Measurements from ENCODE around the gene COQ2.

The COQ2 gene

DNA sequence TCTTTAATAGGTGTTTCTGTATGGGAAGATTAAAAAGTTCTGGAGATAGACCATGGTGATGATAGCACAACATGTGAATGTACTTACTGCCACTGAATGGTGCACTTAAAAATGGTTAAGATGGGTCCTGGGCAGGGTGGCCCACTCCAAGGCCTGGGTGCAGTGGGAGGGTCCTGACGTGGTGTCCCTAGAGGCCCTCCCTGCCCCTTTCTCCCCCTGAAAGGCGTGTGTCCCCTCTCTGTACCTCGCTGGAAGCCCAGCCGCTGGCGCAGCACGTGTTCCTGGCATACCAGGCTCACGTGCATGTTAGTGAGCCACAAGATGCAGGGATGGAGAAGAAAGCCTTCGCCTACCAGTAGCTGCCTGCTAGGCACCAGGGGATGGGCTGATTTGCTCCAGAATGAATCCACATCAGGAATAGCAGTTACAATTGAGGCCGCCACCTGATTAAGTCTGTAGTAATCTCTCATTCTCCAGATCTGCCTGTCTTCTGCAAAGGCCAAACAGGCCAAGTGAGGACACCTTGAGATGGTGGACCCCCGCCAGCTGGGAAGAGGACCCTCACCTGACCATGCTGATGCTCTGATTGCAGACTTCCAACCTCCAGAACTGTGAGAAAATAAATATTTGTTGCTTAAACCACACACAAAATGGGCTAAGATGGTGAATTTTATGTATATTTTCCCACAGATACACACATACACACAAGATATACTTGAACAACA is 67.5 kb downstream of the COQ2 start:
- DNase-seq (ENCODE audit: low read depth): no peak
- TF ChIP-seq, protein P1, sequence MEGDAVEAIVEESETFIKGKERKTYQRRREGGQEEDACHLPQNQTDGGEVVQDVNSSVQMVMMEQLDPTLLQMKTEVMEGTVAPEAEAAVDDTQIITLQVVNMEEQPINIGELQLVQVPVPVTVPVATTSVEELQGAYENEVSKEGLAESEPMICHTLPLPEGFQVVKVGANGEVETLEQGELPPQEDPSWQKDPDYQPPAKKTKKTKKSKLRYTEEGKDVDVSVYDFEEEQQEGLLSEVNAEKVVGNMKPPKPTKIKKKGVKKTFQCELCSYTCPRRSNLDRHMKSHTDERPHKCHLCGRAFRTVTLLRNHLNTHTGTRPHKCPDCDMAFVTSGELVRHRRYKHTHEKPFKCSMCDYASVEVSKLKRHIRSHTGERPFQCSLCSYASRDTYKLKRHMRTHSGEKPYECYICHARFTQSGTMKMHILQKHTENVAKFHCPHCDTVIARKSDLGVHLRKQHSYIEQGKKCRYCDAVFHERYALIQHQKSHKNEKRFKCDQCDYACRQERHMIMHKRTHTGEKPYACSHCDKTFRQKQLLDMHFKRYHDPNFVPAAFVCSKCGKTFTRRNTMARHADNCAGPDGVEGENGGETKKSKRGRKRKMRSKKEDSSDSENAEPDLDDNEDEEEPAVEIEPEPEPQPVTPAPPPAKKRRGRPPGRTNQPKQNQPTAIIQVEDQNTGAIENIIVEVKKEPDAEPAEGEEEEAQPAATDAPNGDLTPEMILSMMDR (IDR thresholded peaks at IDR 0.05; ENCODE audit: insufficient read depth, low read depth, low read length, missing control alignments): no peak
- no peak overlapping the region for H3K4me3 ChIP-seq (ENCODE audit: low read length)

DNA sequence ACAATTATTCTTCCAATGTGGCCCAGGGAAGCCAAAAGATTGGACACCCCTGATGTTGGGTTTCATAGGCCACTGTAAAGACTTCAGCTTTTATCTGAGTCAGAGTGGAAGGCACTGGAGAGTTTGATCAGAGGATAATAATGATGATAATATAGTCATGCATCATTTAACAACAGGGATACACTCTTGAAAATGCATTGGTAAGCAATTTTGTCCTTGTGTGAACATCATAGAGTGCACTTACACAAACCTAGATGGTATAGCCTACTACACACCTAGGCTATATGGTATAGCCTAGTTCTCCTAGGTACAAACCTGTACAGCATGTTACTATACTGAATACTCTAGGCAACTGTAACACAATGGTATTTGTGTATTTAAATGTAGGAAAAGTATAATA is 70.5 kb downstream of the COQ2 start:
- DNase-seq (ENCODE audit: low read depth): no peak
- TF ChIP-seq, protein P1 (IDR thresholded peaks at IDR 0.05; ENCODE audit: insufficient read depth, low read depth, low read length, missing control alignments): no peak

More for the DNA sequence above, 70.5 kb downstream of the COQ2 start:
- no peak overlapping the region for H3K4me3 ChIP-seq (ENCODE audit: low read length)
